Measurements from ENCODE around the gene LHFPL6.

The LHFPL6 gene

GRCh38 chr13:39521701-39522100 is 81.3 kb downstream of the LHFPL6 start:
- TF ChIP-seq CTCF (IDR thresholded peaks at IDR 0.05): no peak
- H3K4me3 Mint-ChIP-seq: no peak overlapping the region
- H3K27ac Mint-ChIP-seq: no peak overlapping the region
- H3K36me3 Mint-ChIP-seq (ENCODE audit: low read depth): no peaks in the 10 kb centered on the region
- H3K4me1 Mint-ChIP-seq: peaks cover 4% of the 10 kb centered on the region
- no peaks in the 10 kb centered on the region for H3K9me3 Mint-ChIP-seq
- no peaks in the 10 kb centered on the region for H3K27me3 Mint-ChIP-seq (ENCODE audit: low read depth, poor library complexity)
- DNase-seq: no peak

GRCh38 chr13:39516096-39516495 is 86.9 kb downstream of the LHFPL6 start:
- no peak for DNase-seq
- Mint-ChIP-seq H3K27ac (no peak overlapping the region), H3K36me3 (ENCODE audit: low read depth) (no peaks in the 10 kb centered on the region)

GRCh38 chr13:39515224-39515714 is 87.7 kb downstream of the LHFPL6 start:
- Mint-ChIP-seq H3K36me3 (ENCODE audit: low read depth) (no peaks in the 10 kb centered on the region), H3K27me3 (ENCODE audit: low read depth, poor library complexity) (peaks cover 5% of the 10 kb centered on the region), H3K4me1 (peaks cover 34% of the 10 kb centered on the region), H3K9me3 (peaks cover 4% of the 10 kb centered on the region), H3K4me3 (no peak overlapping the region), H3K27ac (peak overlapping the region; percentile 35)
- no peak for DNase-seq
- no peak for TF ChIP-seq CTCF (IDR thresholded peaks at IDR 0.05)

More at GRCh38 chr13:39516096-39516495, 86.9 kb downstream of the LHFPL6 start:
- peaks cover 31% of the 10 kb centered on the region for H3K4me1 Mint-ChIP-seq
- TF ChIP-seq CTCF (IDR thresholded peaks at IDR 0.05): no peak
- peaks cover 5% of the 10 kb centered on the region for H3K27me3 Mint-ChIP-seq (ENCODE audit: low read depth, poor library complexity)
- peaks cover 4% of the 10 kb centered on the region for H3K9me3 Mint-ChIP-seq
- no peak overlapping the region for H3K4me3 Mint-ChIP-seq

GRCh38 chr13:39512687-39513086 is 90.3 kb downstream of the LHFPL6 start:
- TF ChIP-seq CTCF (IDR thresholded peaks at IDR 0.05): no peak
- no peak for DNase-seq
- peaks cover 5% of the 10 kb centered on the region for H3K27me3 Mint-ChIP-seq (ENCODE audit: low read depth, poor library complexity)
- no peak overlapping the region for H3K27ac Mint-ChIP-seq
- peaks cover 46% of the 10 kb centered on the region for H3K4me1 Mint-ChIP-seq
- H3K9me3 Mint-ChIP-seq: peaks cover 4% of the 10 kb centered on the region
- H3K36me3 Mint-ChIP-seq (ENCODE audit: low read depth): no peaks in the 10 kb centered on the region
- H3K4me3 Mint-ChIP-seq: no peak overlapping the region

GRCh38 chr13:39510316-39510695 is 92.7 kb downstream of the LHFPL6 start:
- no peak for TF ChIP-seq CTCF (IDR thresholded peaks at IDR 0.05)
- Mint-ChIP-seq H3K4me1 (peaks cover 49% of the 10 kb centered on the region), H3K36me3 (ENCODE audit: low read depth) (no peaks in the 10 kb centered on the region), H3K4me3 (no peak overlapping the region), H3K9me3 (peaks cover 4% of the 10 kb centered on the region), H3K27ac (no peak overlapping the region), H3K27me3 (ENCODE audit: low read depth, poor library complexity) (peaks cover 5% of the 10 kb centered on the region)
- no peak for DNase-seq

DNA sequence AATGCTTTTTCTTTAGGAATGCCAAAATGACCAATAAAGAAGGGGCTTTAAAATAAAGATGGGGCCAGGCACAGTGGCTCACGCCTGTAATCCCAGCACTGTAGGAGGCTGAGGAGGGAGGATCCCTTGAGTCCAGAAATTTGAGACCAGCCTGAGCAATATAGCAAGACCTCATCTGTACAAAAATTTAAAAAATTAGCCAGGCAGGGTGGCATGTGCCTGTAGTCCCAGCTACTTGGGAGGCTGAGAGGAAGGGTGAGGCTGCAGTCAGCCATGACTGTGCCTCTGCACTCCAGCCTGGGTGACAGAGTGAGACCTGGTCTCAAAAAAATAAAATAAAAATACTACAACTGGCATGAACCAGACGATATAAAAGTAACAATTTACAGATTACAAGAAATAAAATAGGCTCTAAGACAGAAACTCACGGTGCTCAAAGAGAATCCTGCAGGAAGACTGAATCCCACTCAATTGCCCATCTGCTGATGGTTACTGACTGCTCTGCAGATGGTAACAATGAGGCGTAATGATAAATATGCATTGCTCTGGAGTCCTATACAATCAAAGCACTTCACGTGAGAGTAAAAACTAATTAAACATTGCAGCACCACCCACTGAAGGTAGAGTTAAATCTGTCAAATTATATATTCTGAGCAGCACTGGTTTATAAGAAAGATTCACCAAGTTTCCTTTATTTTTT is 93.2 kb downstream of the LHFPL6 start:
- H3K27me3 Mint-ChIP-seq (ENCODE audit: low read depth, poor library complexity): peaks cover 5% of the 10 kb centered on the region
- H3K27ac Mint-ChIP-seq: peak overlapping the region; percentile 42
- DNase-seq: no peak
- peaks cover 4% of the 10 kb centered on the region for H3K9me3 Mint-ChIP-seq
- H3K36me3 Mint-ChIP-seq (ENCODE audit: low read depth): no peaks in the 10 kb centered on the region
- H3K4me3 Mint-ChIP-seq: no peak overlapping the region
- peaks cover 49% of the 10 kb centered on the region for H3K4me1 Mint-ChIP-seq
- no peak for TF ChIP-seq CTCF (IDR thresholded peaks at IDR 0.05)
